HG03064 (cell line): ENCODE data around the gene GPRASP1.
"Not testable (repeated sequence)": the region's sequence is repeated elsewhere in the genome, so short reads cannot be mapped to it uniquely, and the experiment has no call there.

Experiments used
- ATAC-seq: cut with Tn5 transposase; IDR thresholded peaks from one replicate; pipeline ENCODE4 v1.9.1; 2021; ENCODE audit warnings: low read depth; ENCODE audit not compliant: unreplicated experiment

GPRASP1 gene, protein sequence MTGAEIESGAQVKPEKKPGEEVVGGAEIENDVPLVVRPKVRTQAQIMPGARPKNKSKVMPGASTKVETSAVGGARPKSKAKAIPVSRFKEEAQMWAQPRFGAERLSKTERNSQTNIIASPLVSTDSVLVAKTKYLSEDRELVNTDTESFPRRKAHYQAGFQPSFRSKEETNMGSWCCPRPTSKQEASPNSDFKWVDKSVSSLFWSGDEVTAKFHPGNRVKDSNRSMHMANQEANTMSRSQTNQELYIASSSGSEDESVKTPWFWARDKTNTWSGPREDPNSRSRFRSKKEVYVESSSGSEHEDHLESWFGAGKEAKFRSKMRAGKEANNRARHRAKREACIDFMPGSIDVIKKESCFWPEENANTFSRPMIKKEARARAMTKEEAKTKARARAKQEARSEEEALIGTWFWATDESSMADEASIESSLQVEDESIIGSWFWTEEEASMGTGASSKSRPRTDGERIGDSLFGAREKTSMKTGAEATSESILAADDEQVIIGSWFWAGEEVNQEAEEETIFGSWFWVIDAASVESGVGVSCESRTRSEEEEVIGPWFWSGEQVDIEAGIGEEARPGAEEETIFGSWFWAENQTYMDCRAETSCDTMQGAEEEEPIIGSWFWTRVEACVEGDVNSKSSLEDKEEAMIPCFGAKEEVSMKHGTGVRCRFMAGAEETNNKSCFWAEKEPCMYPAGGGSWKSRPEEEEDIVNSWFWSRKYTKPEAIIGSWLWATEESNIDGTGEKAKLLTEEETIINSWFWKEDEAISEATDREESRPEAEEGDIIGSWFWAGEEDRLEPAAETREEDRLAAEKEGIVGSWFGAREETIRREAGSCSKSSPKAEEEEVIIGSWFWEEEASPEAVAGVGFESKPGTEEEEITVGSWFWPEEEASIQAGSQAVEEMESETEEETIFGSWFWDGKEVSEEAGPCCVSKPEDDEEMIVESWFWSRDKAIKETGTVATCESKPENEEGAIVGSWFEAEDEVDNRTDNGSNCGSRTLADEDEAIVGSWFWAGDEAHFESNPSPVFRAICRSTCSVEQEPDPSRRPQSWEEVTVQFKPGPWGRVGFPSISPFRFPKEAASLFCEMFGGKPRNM (N-terminal part only)

DNA sequence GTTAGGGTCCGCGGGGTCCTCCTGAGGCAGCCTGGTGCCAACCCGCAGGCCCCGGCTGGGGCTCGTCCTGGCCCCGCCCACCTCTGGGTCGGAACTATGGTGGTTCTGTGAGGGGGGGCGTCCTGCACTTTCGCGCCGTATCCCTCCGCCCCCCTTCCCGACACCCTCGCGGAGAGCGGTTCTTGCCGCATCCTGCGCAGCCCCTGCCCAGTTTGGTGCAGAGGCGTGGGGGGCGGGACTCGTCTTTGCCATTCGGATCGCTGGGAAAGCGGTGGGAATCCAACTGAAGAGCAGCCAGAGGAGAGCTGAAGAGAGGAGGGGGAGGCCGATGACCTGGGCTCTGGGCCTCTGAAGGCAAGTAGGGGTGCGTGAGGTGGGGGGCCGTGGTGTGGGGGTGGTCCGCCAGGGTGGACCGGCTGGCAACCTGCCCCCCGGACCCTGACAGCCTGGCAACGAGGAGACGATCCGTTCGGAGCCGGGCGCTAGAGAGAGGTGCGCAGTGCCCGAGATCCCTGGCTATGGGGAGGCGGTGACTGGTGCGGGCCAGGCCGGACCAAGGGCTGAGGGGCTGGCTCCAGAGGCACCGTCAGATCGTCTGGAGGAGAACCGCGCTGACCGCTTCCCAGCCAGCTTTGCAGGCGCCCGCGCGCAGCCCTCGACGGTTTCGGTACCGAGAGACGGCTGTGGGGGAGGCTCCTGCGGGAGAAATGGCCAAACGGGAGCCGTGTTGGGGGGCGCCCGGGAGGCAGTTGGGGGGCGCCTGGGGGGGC lies at the start of gene GPRASP1:
Gene GPRASP1 (plus strand): TSS at position 242 of the 770 bp plus-strand sequence. CDS start 2,431 bp downstream, outside the sequence.
- no peak for ATAC-seq

DNA sequence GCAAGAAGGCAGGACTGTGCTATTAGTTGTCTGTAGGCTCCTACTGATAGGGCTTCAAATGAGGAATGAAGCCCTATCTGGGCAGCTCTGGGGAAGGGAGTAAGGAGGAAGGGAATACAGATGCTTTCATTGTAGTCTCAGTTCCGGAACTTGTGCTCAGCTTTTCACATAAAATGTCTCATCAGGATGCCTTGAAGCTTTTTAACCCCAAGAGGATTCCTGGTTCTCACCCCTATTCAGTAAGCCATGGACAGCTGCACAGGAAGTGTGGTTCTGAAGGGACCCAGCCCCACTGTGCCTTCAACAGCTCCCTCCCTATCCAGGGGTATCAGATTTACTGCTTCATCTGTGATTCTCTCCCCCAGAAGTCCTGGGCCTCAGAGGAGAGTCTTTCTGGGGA lies 47.0 kb upstream of the GPRASP1 start:
- ATAC-seq: no peak

DNA sequence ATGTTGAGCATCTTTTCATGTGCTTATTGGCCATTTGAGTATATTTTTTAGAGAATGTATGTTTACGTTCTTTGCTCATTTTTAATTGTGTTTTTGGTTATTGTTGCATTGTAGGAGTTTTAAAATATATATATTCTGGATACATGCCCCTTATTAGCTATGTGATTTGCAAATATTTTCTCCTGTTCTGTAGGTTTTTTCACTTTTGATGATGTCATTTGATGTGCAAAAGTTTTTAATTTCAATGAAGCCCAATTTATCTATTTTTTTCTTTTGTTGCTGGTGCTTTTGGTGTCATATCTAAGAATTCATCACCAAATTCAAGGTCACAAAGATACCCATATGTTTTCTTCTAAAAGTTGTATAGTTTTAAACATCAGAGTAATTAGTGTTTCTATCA lies 45.2 kb upstream of the GPRASP1 start:
- ATAC-seq: no peak

DNA sequence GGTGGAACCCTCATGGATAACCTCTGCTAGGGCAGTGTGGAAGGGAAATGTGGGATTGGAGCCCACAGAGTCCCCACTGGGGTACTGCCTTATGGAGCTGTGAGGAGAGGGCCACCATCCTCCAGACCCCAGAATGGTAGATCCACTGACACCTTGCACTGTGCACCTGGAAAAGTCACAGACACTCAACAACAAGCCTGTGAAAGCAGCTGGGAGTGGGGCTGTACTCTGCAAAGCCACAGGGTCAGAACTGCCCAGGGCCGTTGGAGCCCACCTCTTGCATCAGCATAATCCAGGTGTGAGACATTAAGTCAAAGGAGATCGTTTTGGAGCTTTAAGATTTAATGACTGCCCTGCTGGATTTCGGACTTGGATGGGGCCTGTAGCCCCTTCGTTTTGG lies 40.4 kb upstream of the GPRASP1 start:
- no peak for ATAC-seq

DNA sequence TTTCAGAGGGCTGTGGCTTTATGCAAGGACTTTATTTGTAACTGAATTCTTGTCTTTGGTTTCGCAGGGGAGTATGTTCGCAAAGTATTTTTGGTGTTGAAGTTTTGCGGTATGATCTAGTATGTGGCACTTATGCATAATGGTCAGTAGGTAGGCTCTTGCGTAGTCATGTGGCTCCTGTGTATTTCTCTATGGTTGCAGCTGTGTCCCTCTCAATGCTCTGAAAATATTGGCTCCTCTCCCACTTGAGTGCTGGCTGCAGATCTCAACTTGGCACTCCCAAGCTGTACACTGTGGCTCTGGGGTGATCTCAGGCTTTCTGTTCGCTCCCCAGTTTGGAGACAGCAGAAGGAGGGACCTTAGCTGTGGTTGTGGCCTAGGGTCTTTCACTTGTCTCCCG lies 27.2 kb upstream of the GPRASP1 start:
- ATAC-seq: no peak

DNA sequence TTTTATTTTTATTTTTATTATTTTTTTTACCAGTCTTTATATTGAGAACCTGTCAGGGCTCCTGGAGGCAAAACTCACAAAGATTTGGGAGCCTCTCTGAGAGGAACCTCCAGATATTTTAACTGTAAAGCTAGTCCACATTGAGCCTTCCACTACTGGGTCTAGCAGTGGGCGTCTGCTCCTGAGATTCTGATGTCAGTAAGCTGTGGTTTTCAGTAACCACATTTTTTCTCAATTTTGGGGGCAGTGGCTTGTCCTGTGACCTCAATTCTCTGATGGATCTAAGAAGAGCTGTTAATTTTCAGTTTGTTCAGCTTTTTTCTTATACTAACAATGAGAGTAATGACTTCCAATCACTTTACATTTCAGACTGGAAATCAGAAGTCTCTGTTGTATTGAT lies 23.6 kb upstream of the GPRASP1 start:
- no peak for ATAC-seq

DNA sequence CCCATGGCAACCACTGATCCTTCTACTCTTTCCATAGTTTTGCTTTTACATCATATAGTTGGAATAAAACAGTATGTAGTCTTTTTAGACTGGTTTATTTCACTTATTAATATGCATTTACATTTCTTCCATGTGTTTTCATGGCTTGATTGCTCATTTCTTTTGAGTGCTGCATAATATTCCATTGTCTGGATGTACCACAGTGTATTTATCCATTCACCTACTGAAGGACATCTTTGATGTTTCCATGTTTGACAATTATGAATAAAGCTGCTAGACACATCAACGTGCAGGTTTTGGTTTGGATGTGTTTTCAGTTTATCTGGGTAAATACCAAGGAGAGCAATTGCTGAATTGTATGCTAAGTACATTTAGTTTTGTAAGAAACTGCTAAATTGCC lies 13.7 kb upstream of the GPRASP1 start:
- ATAC-seq: no peak

DNA sequence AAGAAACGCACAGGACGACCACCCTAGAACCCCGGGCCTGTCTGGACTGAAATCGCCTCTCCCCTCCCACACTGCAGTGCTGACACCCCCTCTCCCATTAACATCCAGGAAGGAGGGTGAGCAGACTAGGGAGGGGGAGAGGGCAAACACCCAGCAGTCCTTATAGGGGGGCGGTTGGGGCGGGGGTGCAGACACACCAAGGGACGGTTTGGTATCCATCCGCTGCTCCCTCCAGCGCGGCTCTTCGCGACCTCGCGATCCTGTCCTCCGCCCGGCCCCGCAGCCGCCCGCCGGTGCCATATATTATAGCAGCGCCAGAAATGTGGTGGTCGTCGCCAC lies 411 bp upstream of the GPRASP1 start:
- ATAC-seq: no peak

DNA sequence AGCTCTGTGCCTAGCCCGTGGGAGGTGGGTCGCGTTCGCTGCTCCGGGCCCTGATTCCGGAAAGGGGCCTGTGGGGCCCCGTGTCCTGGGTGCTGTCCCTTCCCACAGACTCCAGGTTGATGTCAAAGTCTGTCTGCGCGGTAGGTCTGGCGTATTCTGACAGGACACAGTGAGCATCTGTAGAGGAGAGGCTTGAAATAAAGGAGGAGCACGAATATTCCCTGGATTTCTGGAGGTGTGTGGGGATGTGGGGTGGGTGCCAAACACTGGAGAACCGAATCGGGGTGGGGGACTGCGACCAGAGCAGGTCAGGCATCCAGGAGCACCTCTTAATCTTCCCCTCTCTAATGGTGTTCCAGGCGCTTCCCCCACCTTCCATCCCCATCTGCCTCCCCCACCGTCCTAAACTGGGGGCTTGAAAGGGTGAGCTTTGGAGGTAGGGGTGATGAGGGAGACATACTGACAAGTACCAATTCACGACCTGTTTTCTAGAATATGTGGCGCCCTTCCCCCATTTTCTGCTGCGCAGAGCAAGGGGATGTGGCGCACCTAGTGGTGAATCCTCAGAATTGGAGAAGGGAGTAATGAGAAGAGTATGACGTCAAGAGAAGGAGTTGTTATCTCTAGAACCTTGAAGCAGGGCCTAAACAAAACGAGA lies 877 bp downstream of the GPRASP1 start:
- peak; percentile 69 for ATAC-seq

DNA sequence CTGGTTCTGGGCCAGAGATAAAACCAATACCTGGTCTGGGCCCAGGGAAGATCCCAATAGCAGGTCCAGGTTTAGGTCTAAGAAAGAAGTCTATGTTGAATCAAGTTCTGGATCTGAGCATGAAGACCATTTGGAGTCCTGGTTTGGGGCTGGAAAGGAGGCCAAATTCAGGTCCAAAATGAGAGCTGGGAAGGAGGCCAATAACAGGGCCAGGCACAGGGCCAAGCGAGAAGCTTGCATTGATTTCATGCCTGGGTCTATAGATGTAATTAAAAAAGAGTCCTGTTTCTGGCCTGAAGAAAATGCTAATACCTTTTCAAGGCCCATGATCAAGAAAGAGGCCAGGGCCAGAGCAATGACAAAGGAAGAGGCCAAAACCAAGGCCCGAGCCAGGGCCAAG lies 3.4 kb downstream of the GPRASP1 start:
- ATAC-seq: no peak

DNA sequence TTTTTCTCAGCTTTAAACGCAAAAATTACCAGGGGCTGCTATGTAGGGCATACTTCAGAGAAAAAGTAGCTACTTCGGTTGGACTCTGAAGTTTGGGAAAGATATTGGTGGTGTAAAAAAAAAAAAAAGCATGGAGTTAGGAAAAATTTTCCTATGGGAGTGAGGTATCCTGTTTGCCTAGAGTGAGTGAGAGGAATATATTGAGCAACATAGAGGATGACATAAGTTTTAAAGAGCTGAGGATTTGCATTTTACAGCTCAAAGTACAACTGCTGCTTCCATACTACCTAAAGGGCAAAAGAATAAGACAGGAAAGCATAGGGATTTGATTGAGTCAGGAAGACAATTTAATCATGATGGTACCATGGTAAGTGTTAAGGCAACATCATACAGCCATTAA lies 7.3 kb downstream of the GPRASP1 start:
- no peak for ATAC-seq

DNA sequence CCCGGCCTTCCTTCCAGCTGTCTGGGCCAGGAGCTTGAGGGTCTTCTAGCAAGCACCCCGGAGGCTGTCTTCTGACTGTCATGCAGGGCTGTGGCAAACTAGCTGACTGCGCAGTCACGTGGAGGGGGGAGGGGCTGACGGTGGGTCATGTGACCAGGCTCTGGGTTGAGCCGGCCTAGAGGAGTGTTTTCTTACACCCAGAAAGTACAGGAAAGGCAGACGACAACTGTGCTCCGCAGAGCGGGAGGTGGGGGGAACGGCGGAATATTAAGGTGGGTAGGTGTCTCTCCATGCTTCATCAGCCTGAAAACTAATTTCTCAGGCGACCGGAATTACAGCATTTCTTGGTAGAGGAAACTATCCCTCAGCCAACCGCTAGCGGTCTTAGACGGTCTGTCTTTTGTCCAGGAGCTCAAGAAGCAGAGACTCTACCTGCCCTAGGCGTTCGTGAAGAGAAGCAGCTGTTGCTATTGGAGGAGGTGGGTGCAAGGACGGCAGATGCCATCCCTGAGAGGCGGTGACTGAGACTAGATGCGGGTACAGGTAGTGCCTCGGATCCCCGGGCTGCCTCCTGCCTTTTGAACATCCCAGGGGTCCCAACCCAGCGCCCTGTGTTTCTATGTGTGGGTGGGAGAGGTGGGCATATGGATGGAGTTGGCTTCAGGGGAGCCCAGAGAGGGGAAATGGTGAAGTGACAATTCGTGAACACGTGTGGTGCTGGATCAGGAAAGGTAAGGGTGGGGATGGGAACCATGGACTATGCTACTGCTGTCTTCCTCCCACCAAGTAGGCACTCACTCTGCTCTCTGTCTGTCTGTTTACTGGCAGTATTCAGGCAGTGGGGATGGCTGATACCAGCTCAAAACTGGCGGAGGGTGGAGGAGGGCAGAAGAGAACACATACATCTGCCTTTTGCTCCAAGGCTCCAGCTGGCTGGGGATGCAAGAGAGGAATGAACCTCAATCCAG lies 8.8 kb downstream of the GPRASP1 start:
- peak; percentile 96 for ATAC-seq

DNA sequence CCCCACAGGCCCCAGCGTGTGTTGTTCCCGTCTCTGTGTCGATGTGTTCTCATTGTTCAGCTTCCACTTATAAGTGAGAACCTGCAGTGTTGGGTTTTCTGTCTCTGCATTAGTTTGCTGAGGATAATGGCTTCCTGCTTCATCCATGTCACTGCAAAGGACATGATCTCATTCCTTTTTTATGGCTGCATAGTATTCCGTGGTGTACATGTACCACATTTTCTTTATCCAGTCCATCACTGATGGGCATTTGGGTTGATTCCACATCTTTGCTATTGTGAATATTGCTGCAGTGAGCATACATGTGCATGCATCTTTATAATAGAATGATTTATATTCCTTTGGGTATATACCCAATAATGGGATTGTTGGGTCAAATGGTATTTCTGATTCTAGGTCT lies 12.5 kb downstream of the GPRASP1 start:
- ATAC-seq: not testable (repeated sequence)

DNA sequence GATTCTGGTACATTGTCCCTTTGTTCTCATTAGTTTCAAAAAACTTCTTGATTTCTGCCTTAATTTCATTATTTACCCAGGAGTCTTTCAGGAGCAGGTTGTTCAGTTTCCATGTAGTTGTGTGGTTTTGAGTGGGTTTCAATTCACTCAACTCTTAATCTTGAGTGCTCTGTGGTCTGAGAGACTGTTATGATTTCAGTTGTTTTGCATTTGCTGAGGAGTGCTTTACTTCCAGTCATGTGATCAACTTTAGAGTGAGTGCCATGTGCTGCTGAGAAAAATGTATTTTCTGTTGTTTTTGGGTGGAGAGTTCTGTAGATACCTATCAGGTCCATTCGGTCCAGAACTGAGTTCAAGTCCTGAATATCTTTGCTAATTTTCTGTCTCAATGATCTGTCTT lies 15.8 kb downstream of the GPRASP1 start:
- ATAC-seq: not testable (repeated sequence)

DNA sequence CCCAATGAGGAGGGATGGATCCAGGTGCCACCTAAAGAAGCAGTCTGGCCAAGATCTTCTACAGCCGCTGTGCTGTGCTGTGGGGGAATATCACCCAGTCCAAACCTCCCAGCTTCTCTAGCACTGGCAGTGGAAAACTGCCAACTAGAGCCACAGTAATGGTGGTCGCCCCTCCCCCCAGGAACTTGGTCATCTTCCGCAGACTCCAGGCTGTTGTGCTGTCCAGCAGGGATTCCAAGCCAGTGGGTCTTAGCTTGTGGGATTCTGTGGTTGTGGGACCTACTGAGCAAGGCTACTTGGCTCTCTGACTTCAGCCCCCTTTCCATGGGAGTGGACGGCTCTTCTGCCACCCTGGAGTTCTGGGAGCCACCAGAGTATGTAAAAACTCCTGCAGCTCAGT lies 18.2 kb downstream of the GPRASP1 start:
- no peak for ATAC-seq

DNA sequence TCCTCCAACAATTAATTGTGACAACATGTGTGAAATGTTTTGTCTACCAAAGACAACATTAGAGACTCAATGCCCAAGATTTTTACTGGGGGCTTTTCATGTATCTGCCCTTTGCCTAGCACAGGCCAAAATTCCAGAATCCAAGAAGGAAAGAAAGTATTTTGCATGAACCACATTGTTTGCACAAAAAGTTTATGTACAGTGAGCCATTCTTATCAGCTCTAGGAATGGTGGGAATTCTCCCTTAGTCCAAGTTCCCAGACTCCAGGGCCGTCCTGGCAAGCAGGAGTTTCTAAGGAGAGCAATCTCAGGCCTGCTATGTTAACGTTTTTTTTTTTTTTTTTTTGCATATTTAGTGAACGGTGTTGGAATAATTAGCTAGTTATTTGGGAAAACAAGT lies 21.6 kb downstream of the GPRASP1 start:
- ATAC-seq: no peak

DNA sequence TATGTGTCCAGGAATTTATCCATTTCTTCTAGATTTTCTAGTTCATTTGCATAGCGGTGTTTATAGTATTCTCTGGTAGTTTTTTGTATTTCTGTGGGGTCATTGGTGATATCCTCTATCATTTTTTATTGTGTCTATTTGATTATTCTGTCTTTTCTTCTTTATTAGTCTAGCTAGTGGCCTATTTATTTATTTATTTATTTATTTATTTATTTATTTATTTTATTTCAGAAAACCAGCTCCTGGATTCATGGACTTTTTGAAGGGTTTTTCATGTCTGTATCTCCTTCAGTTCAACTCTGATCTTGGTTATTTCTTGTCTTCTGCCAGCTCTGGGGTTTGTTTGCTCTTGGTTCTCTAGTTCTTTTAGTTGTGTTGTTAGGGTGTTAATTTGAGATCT lies 26.2 kb downstream of the GPRASP1 start:
- not testable (repeated sequence) for ATAC-seq

DNA sequence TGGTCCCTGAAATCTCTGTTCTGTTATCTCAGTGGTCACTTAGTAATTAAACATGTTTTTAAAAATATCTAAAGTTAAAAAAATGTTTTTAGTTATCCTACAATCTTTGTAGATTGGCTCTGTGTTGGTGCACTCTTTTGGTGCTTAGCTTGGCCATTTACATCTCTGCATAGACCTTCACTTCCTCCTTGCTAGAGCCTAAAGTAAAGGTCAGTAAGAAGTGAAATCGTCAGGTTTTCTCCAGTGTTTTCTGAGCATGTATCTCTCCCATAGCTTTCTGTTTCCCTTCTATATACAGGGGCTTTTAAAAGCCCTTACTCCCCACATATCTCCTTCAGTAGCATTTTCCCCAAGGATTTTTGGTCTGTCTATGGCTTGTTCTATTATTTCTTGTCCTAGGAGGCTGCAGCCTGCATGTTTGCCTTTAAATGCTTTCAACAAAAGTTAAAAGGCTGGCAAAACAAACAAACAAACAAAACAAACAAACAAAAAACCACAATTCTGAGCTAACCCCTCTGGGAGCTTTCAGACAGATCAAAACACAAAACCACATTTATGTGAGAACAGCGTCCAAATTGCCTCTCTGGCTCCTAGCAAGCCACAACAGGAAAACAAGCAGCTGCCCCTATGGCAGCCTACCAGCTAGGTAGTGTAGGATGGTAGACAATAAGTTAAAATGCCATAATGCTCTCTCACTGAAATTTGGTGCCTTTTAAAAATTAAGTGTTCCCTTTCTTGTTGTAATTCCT lies 33.7 kb downstream of the GPRASP1 start:
- ATAC-seq: no peak
